Thymus (tissue), 2 donors: ENCODE results near the gene VWA7. TPM values are rescaled to one million over a fixed set of nuclear protein-coding genes. Genes with fewer than 3 reads are reported as not detected.

ENCODE experiments used
- polyA plus RNA-seq: library from polyadenylated mRNA; stranded (reverse); fragments of 200-250 nt; gene quantifications from one replicate; pipeline ENCODE4 v1.2.3, GENCODE V29; 2013
- total RNA-seq: library from RNA; stranded (reverse); fragments of 120-200 nt; gene quantifications from one replicate; pipeline ENCODE4 v1.2.4, GENCODE V29; 2013
- donor health status: healthy.

The VWA7 gene
- total and polyA plus RNA-seq, 2 donors, result 0.66 to 0.76 TPM

Other genes starting within 250 kb of the VWA7 start
Only the 30 nearest of the 43 such genes appear.
- gene AIF1, start 162.1 kb downstream of the VWA7 start, total RNA-seq, result 558 TPM
- gene AIF1, start 162.1 kb downstream of the VWA7 start, polyA plus RNA-seq, result 198 TPM
- gene PRRC2A, start 156.6 kb downstream of the VWA7 start, total RNA-seq, result 35.3 TPM
- 148 TPM for gene PRRC2A, start 156.6 kb downstream of the VWA7 start, polyA plus RNA-seq
- 101 TPM for gene BAG6, start 124.7 kb downstream of the VWA7 start, total RNA-seq
- gene BAG6, start 124.7 kb downstream of the VWA7 start, polyA plus RNA-seq, result 271 TPM
- 6.1 TPM for gene APOM, start 121.4 kb downstream of the VWA7 start, total RNA-seq
- 9.1 TPM for gene APOM, start 121.4 kb downstream of the VWA7 start, polyA plus RNA-seq
- 19.1 TPM for gene C6orf47, start 116.5 kb downstream of the VWA7 start, total RNA-seq
- 16.7 TPM for gene C6orf47, start 116.5 kb downstream of the VWA7 start, polyA plus RNA-seq
- 25.2 TPM for gene GPANK1, start 112.3 kb downstream of the VWA7 start, total RNA-seq
- 13.8 TPM for gene GPANK1, start 112.3 kb downstream of the VWA7 start, polyA plus RNA-seq
- gene CSNK2B, start 111.2 kb downstream of the VWA7 start, total RNA-seq, result 169 TPM
- 169 TPM for gene CSNK2B, start 111.2 kb downstream of the VWA7 start, polyA plus RNA-seq
- gene LY6G5B, start 107.4 kb downstream of the VWA7 start, total RNA-seq, result 2.3 TPM
- gene LY6G5B, start 107.4 kb downstream of the VWA7 start, polyA plus RNA-seq, result 6.5 TPM
- gene LY6G5C, start 96.3 kb downstream of the VWA7 start, total RNA-seq, result 0.90 TPM
- 9.1 TPM for gene LY6G5C, start 96.3 kb downstream of the VWA7 start, polyA plus RNA-seq
- 50.0 TPM for gene ABHD16A, start 74.0 kb downstream of the VWA7 start, total RNA-seq
- gene ABHD16A, start 74.0 kb downstream of the VWA7 start, polyA plus RNA-seq, result 51.3 TPM
- gene LY6G6F, start 70.5 kb downstream of the VWA7 start, total RNA-seq, result 0.05 TPM
- not detected for gene LY6G6F, start 70.5 kb downstream of the VWA7 start, polyA plus RNA-seq
- not detected for gene LY6G6D, start 62.0 kb downstream of the VWA7 start, total RNA-seq
- not detected for gene LY6G6D, start 62.0 kb downstream of the VWA7 start, polyA plus RNA-seq
- gene LY6G6C, start 55.6 kb downstream of the VWA7 start, total RNA-seq, result not detected
- 7.0 TPM for gene LY6G6C, start 55.6 kb downstream of the VWA7 start, polyA plus RNA-seq
- gene MPIG6B, start 54.0 kb downstream of the VWA7 start, total RNA-seq, result 0.14 TPM
- gene MPIG6B, start 54.0 kb downstream of the VWA7 start, polyA plus RNA-seq, result 0.32 TPM
- gene DDAH2, start 48.0 kb downstream of the VWA7 start, total RNA-seq, result 49.6 TPM
- 105 TPM for gene DDAH2, start 48.0 kb downstream of the VWA7 start, polyA plus RNA-seq
- 431 TPM for gene CLIC1, start 40.8 kb downstream of the VWA7 start, total RNA-seq
- 337 TPM for gene CLIC1, start 40.8 kb downstream of the VWA7 start, polyA plus RNA-seq
- gene MSH5, start 37.3 kb downstream of the VWA7 start, total RNA-seq, result 8.4 TPM
- gene MSH5, start 37.3 kb downstream of the VWA7 start, polyA plus RNA-seq, result 15.2 TPM
- 1.2 TPM for gene SAPCD1, start 14.7 kb downstream of the VWA7 start, total RNA-seq
- gene SAPCD1, start 14.7 kb downstream of the VWA7 start, polyA plus RNA-seq, result 9.7 TPM
- 16.6 TPM for gene VARS1, start 18.4 kb upstream of the VWA7 start, total RNA-seq
- 25.2 TPM for gene VARS1, start 18.4 kb upstream of the VWA7 start, polyA plus RNA-seq
- 71.8 TPM for gene LSM2, start 29.6 kb upstream of the VWA7 start, total RNA-seq
- 76.8 TPM for gene LSM2, start 29.6 kb upstream of the VWA7 start, polyA plus RNA-seq
- gene HSPA1L, start 38.0 kb upstream of the VWA7 start, total RNA-seq, result 1.2 TPM
- gene HSPA1L, start 38.0 kb upstream of the VWA7 start, polyA plus RNA-seq, result 2.4 TPM
- gene HSPA1A, start 38.2 kb upstream of the VWA7 start, total RNA-seq, result 73.8 TPM
- gene HSPA1A, start 38.2 kb upstream of the VWA7 start, polyA plus RNA-seq, result 68.8 TPM
- gene HSPA1B, start 50.4 kb upstream of the VWA7 start, total RNA-seq, result 110 TPM
- 46.8 TPM for gene HSPA1B, start 50.4 kb upstream of the VWA7 start, polyA plus RNA-seq
- 20.8 TPM for gene NEU1, start 85.5 kb upstream of the VWA7 start, total RNA-seq
- 21.9 TPM for gene NEU1, start 85.5 kb upstream of the VWA7 start, polyA plus RNA-seq
- gene SLC44A4, start 101.7 kb upstream of the VWA7 start, total RNA-seq, result 0.42 TPM
- gene SLC44A4, start 101.7 kb upstream of the VWA7 start, polyA plus RNA-seq, result 1.7 TPM
- 35.0 TPM for gene EHMT2, start 120.4 kb upstream of the VWA7 start, total RNA-seq
- gene EHMT2, start 120.4 kb upstream of the VWA7 start, polyA plus RNA-seq, result 60.1 TPM
- 1.9 TPM for gene ZBTB12, start 124.8 kb upstream of the VWA7 start, total RNA-seq
- 2.6 TPM for gene ZBTB12, start 124.8 kb upstream of the VWA7 start, polyA plus RNA-seq
- 9.0 TPM for gene C2, start 150.4 kb upstream of the VWA7 start, total RNA-seq
- gene C2, start 150.4 kb upstream of the VWA7 start, polyA plus RNA-seq, result 10.3 TPM
- gene CFB, start 168.8 kb upstream of the VWA7 start, total RNA-seq, result 17.0 TPM
- 41.0 TPM for gene CFB, start 168.8 kb upstream of the VWA7 start, polyA plus RNA-seq
- 62.9 TPM for gene NELFE, start 181.6 kb upstream of the VWA7 start, total RNA-seq
- gene NELFE, start 181.6 kb upstream of the VWA7 start, polyA plus RNA-seq, result 44.5 TPM